OCI-LY1 (cell line): ENCODE data around the gene GRPR.

Source experiments
- CTCF ChIP-seq: fragments of 200-600 bp; sonication (generic), shearing (Covaris generic); IDR thresholded peaks from 2 replicates; pipeline ENCODE4 v1.5.1; 2017; ENCODE audit warnings: mild to moderate bottlenecking, antibody characterized with exemption, low read length, moderate library complexity, mixed read lengths
- EZH2 ChIP-seq: fragments of 200-600 bp; sonication (generic), shearing (Covaris generic); IDR thresholded peaks from 2 replicates; pipeline ENCODE4 v1.8.0; 2017; ENCODE audit warnings: borderline replicate concordance, mixed run types, mild to moderate bottlenecking, antibody characterized with exemption, low read length, moderate library complexity, mixed read lengths

- TF ChIP-seq CTCF (no peak), EZH2 (no peak)
These were observed 45.6 kb upstream of the GRPR start for GRCh38 chrX:16077811-16078210.
